Omental fat pad (tissue), 4 donors: ENCODE measurements around the gene POU5F1. TPM values are rescaled to one million over a fixed set of nuclear protein-coding genes. Genes with fewer than 3 reads are reported as not detected.
"Not testable (repeated sequence)": the region's sequence is repeated elsewhere in the genome, so short reads cannot be mapped to it uniquely, and the experiment has no call there.

Experiments
- ATAC-seq: fragments of 150-250 bp; one replicate; pipeline ENCODE4 v1.9.1; 2016; ENCODE audit warnings: mild to moderate bottlenecking, moderate library complexity; ENCODE audit not compliant: low FRiP score
- DNase-seq: peaks from one replicate; pipeline ENCODE4 v3.0.0-alpha.2; 2019; ENCODE audit warnings: low spot score
- CTCF ChIP-seq, 3 donors: fragments of 450-650 bp; IDR thresholded peaks; one replicate each; pipeline ENCODE4 v1.5.1; 2016 to 2017; ENCODE audit warnings: antibody characterized with exemption in 3 of 3, mild to moderate bottlenecking in 3 of 3, moderate library complexity in 2 of 3
- total RNA-seq, 4 donors: library from RNA; depleted of rRNA; stranded (reverse); fragments of >200 nt; gene quantifications; one replicate each; pipeline ENCODE4 v1.1.0, GENCODE V29; 2016

The POU5F1 gene
- 1 to 10 TPM in 2 of 4 donors, under 1 TPM in 1, not detected in 1; 0.37 to 2.4 (median 1.3) TPM for total RNA-seq

GRCh38 chr6:31170600-31170881 is at the start of gene POU5F1:
TSS of gene POU5F1 (minus strand) at chr6:31170682. CDS start at chr6:31170620, 62 bp downstream.
- TF ChIP-seq CTCF (IDR thresholded peaks at IDR 0.05), result no peak
- ATAC-seq, result no peak
- no peak for DNase-seq

GRCh38 chr6:31216208-31216898 is 45.9 kb upstream of the POU5F1 start:
- ATAC-seq, result no peak
- DNase-seq, result no peak
- TF ChIP-seq CTCF (IDR thresholded peaks at IDR 0.05), result no peak

DNA sequence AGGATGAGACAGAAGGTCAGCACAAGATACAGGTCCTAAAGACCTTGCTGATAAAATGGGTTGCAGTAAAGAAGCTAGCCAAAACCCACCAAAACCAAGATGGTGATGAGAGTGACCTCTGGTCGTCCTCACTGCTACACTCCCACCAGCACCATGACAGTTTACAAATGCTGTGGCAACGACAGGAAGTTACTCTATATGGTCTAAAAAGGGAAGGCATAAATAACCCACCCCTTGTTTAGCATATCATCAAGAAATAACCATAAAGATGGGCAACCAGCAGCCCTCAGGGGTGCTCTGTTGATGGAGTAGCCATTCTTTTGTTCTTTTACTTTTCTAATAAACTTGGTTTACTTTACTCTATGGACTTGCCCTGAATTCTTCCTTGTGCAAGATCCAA is 44.7 kb upstream of the POU5F1 start:
- not testable (repeated sequence) for DNase-seq, ATAC-seq

- DNase-seq, result no peak
- ATAC-seq, result no peak
- TF ChIP-seq CTCF (IDR thresholded peaks at IDR 0.05), result no peak
Measured at GRCh38 chr6:31214516-31214915, 44.0 kb upstream of the POU5F1 start.

GRCh38 chr6:31210741-31211532 is 40.5 kb upstream of the POU5F1 start:
- ATAC-seq (no peak), DNase-seq (no peak)
- TF ChIP-seq CTCF (IDR thresholded peaks at IDR 0.05), result no peak

GRCh38 chr6:31210123-31210522 is 39.6 kb upstream of the POU5F1 start:
- no peak for TF ChIP-seq CTCF (IDR thresholded peaks at IDR 0.05)
- ATAC-seq, result no peak
- DNase-seq, result no peak

DNA sequence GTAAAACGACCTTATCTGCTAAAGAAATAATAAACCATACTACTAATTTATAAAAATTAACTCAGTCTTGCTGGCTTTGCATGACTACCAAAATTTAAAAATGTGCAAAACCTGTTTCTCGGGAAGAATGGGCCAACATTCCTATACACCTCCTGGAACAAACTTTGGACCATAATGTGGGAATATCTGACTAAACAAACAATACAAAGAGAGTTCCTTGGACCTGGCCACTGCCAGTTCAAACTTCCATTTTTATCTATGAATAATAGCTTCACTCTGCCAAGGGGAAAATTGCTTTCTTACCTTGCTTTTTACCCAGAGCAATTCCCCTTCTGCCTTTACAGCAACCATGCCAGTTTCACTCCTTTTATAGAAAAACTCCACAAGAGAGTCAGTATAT is 38.7 kb upstream of the POU5F1 start:
- TF ChIP-seq CTCF (IDR thresholded peaks at IDR 0.05), result no peak
- ATAC-seq (no peak), DNase-seq (no peak)
